Activated CD4-positive, alpha-beta T cell treated with anti-CD3 and anti-CD28 coated beads for 1 hour (primary cell): ENCODE results near the gene SLC9A7.

ENCODE experiments used
- DNase-seq: peaks from one replicate; pipeline ENCODE4 v3.0.0-alpha.2; 2020

The SLC9A7 gene

GRCh38 chrX:46695491-46695890 lies 63.4 kb downstream of the SLC9A7 start:
- DNase-seq = no peak

- no peak for DNase-seq
Measured at GRCh38 chrX:46694549-46694948, 64.4 kb downstream of the SLC9A7 start.

- no peak for DNase-seq
Measured at GRCh38 chrX:46693149-46693548, 65.8 kb downstream of the SLC9A7 start.

GRCh38 chrX:46690818-46691217 lies 68.1 kb downstream of the SLC9A7 start:
- DNase-seq = no peak

- no peak for DNase-seq
Measured at GRCh38 chrX:46687619-46688018, 71.3 kb downstream of the SLC9A7 start.

GRCh38 chrX:46686003-46686645 lies 72.8 kb downstream of the SLC9A7 start:
- DNase-seq = no peak

GRCh38 chrX:46683048-46683447 lies 75.9 kb downstream of the SLC9A7 start:
- DNase-seq = no peak

GRCh38 chrX:46681849-46682248 lies 77.1 kb downstream of the SLC9A7 start:
- no peak for DNase-seq

- no peak for DNase-seq
Measured at GRCh38 chrX:46678232-46678631, 80.7 kb downstream of the SLC9A7 start.

GRCh38 chrX:46676399-46677356 lies 82.2 kb downstream of the SLC9A7 start:
- DNase-seq = no peak

- DNase-seq = no peak
Measured at GRCh38 chrX:46673620-46674359, 85.1 kb downstream of the SLC9A7 start.

GRCh38 chrX:46670316-46670715 lies 88.6 kb downstream of the SLC9A7 start:
- DNase-seq = no peak

GRCh38 chrX:46666831-46667230 lies 92.1 kb downstream of the SLC9A7 start:
- DNase-seq = no peak

GRCh38 chrX:46665232-46666152 lies 93.4 kb downstream of the SLC9A7 start:
- DNase-seq = no peak

- no peak for DNase-seq
Measured at GRCh38 chrX:46662188-46662958, 96.5 kb downstream of the SLC9A7 start.

GRCh38 chrX:46653482-46653881 lies 105.4 kb downstream of the SLC9A7 start:
- no peak for DNase-seq

- DNase-seq = no peak
Measured at GRCh38 chrX:46649421-46650260, 109.3 kb downstream of the SLC9A7 start.

GRCh38 chrX:46648660-46649059 lies 110.3 kb downstream of the SLC9A7 start:
- DNase-seq = no peak

GRCh38 chrX:46647251-46647650 lies 111.7 kb downstream of the SLC9A7 start:
- DNase-seq = no peak

GRCh38 chrX:46645614-46646013 lies 113.3 kb downstream of the SLC9A7 start:
- DNase-seq = no peak

GRCh38 chrX:46643636-46644035 lies 115.3 kb downstream of the SLC9A7 start:
- no peak for DNase-seq
